SK-N-SH (cell line): Measurements from ENCODE around the gene CTNNA3. TPM values are rescaled to one million over a fixed set of nuclear protein-coding genes. Genes with fewer than 3 reads are reported as not detected.

ENCODE experiments used
- CTCF ChIA-PET: fragments of 300-600, 350-600 bp; formaldehyde crosslinking; extraction: SDS; loops from one replicate; lab custom pipeline; 2021; lab: Yijun Ruan, JAX
- POLR2A ChIA-PET: fragments of 350-600 bp; sonication (Branson Sonifier 250); formaldehyde crosslinking; extraction: SDS; loops from one replicate; lab custom pipeline; 2020; ENCODE audit warnings: antibody characterized with exemption, inconsistent platforms; lab: Yijun Ruan, JAX
- DNase-seq: peaks from one replicate; pipeline ENCODE4 v3.0.0; 2012
- H2AFZ ChIP-seq: fragments of 200-600 bp; sonication (generic); 2 replicates; pipeline ENCODE4 v1.8.1; 2016; ENCODE audit warnings: antibody characterized with exemption, mild to moderate bottlenecking, low read depth
- H3F3A ChIP-seq: fragments of 200-600 bp; sonication (generic); replicated peaks from 2 replicates; pipeline ENCODE3; 2016; ENCODE audit warnings: antibody characterized with exemption, mild to moderate bottlenecking; ENCODE audit not compliant: insufficient read depth
- H3K27ac ChIP-seq, 2 experiments: fragments of 200-500 bp in 1 of 2; fragments of 200-600 bp in 1 of 2; sonication (Bioruptor generic) in 1 of 2; sonication (generic), shearing (Covaris generic) in 1 of 2; 2 replicates each; pipeline versions ENCODE4 v1.5.1 to v1.6.1; 2014 to 2016; ENCODE audit warnings: low read depth in 2 of 2, inconsistent platforms in 1 of 2, low read length in 1 of 2, mild to moderate bottlenecking in 1 of 2, mixed read lengths in 1 of 2
- H3K27me3 ChIP-seq: fragments of 200-600 bp; sonication (generic), shearing (Covaris generic); 2 replicates; pipeline ENCODE4 v1.6.1; 2016; ENCODE audit warnings: mixed run types; ENCODE audit not compliant: insufficient read depth
- H3K36me3 ChIP-seq, 2 experiments: fragments of 200-500 bp in 1 of 2; fragments of 200-600 bp in 1 of 2; sonication (Bioruptor generic) in 1 of 2; sonication (generic) in 1 of 2; replicated peaks in 1 of 2; 2 replicates each; pipeline versions ENCODE3 to v1.5.1; 2014 to 2016; ENCODE audit warnings: low read length in 1 of 2, mild to moderate bottlenecking in 1 of 2; ENCODE audit not compliant: insufficient read depth in 2 of 2, control insufficient read depth in 1 of 2
- H3K4me1 ChIP-seq, 2 experiments: fragments of 200-500 bp in 1 of 2; fragments of 200-600 bp in 1 of 2; sonication (Bioruptor generic) in 1 of 2; sonication (generic), shearing (Covaris generic) in 1 of 2; 2 replicates each; pipeline versions ENCODE4 v1.5.1 to v1.6.1; 2014 to 2016; ENCODE audit warnings: low read depth in 1 of 2, low read length in 1 of 2, mixed run types in 1 of 2; ENCODE audit not compliant: insufficient read depth in 2 of 2, control insufficient read depth in 1 of 2
- H3K4me2 ChIP-seq: fragments of 200-600 bp; sonication (generic), shearing (Covaris generic); 2 replicates; pipeline ENCODE4 v1.6.1; 2017; ENCODE audit warnings: mixed run types
- H3K4me3 ChIP-seq, 2 experiments: fragments of 200-500 bp in 1 of 2; fragments of 200-600 bp in 1 of 2; sonication (Bioruptor generic) in 1 of 2; sonication (generic), shearing (Covaris generic) in 1 of 2; 2 replicates each; pipeline versions ENCODE4 v1.5.1 to v1.8.1; 2014 to 2016; ENCODE audit warnings: low read depth in 2 of 2, inconsistent platforms in 1 of 2, low read length in 1 of 2, mild to moderate bottlenecking in 1 of 2, mixed read lengths in 1 of 2, moderate library complexity in 1 of 2
- H3K79me2 ChIP-seq: fragments of 200-600 bp; sonication (generic); 2 replicates; pipeline ENCODE4 v1.8.1; 2017; ENCODE audit warnings: mild to moderate bottlenecking; ENCODE audit not compliant: insufficient read depth
- H3K9ac ChIP-seq: fragments of 200-600 bp; sonication (generic); 2 replicates; pipeline ENCODE4 v1.6.1; 2017; ENCODE audit warnings: mixed run types
- H3K9me2 ChIP-seq: fragments of 200-600 bp; sonication (generic); 2 replicates; pipeline ENCODE4 v1.6.1; 2017; ENCODE audit warnings: mixed run types
- H3K9me3 ChIP-seq: fragments of 200-600 bp; sonication (generic); 2 replicates; pipeline ENCODE4 v1.6.1; 2017; ENCODE audit warnings: mixed run types, mild to moderate bottlenecking, moderate library complexity
- H4K20me1 ChIP-seq: fragments of 200-600 bp; sonication (generic); 2 replicates; pipeline ENCODE4 v1.6.1; 2017; ENCODE audit warnings: mild to moderate bottlenecking, mixed run types; ENCODE audit not compliant: insufficient read depth
- GABPA ChIP-seq: IDR thresholded peaks from 2 replicates; pipeline ENCODE4 v1.4.0; 2012; ENCODE audit warnings: low read depth, mild to moderate bottlenecking
- MAX ChIP-seq: IDR thresholded peaks from 2 replicates; pipeline ENCODE4 v1.4.0; 2012; ENCODE audit warnings: low read depth
- POLR2AphosphoS5 ChIP-seq: IDR thresholded peaks from 2 replicates; pipeline ENCODE4 v1.6.1; 2012; ENCODE audit warnings: low read depth, low read length
- RAD21 ChIP-seq: IDR thresholded peaks from 2 replicates; pipeline ENCODE4 v1.6.1; 2012; ENCODE audit warnings: mild to moderate bottlenecking, low read length
- RFX5 ChIP-seq: IDR thresholded peaks from 2 replicates; pipeline ENCODE4 v1.6.1; 2012; ENCODE audit warnings: mild to moderate bottlenecking, improper control_type of control experiment, low read length
- WGBS: methylation state at CpG from one replicate; pipeline ENCODE4 v1.1.6; 2017; ENCODE audit warnings: low lambda C conversion rate; 5-methylcytosine and 5-hydroxymethylcytosine counted together
- polyA plus RNA-seq, 3 experiments: library from polyadenylated mRNA; depleted of rRNA; stranded (reverse); fragments of >200 nt; gene quantifications; 2 replicates each; pipeline ENCODE4 v1.2.3, GENCODE V29; 2012
- TF ChIP-seq, protein P1 (sequence below): IDR thresholded peaks from 2 replicates; pipeline ENCODE4 v1.6.1; 2012; ENCODE audit warnings: mild to moderate bottlenecking, low read depth, low read length, moderate library complexity
- TF ChIP-seq, protein P2 (sequence below): fragments of 150-350 bp; IDR thresholded peaks from 2 replicates; pipeline ENCODE4 v1.6.1; 2016; ENCODE audit warnings: mild to moderate bottlenecking, low read depth, low read length

The CTNNA3 gene
- polyA plus RNA-seq, 1 of the 3 experiments (the other 2 are of a cell fraction), result not detected

DNA sequence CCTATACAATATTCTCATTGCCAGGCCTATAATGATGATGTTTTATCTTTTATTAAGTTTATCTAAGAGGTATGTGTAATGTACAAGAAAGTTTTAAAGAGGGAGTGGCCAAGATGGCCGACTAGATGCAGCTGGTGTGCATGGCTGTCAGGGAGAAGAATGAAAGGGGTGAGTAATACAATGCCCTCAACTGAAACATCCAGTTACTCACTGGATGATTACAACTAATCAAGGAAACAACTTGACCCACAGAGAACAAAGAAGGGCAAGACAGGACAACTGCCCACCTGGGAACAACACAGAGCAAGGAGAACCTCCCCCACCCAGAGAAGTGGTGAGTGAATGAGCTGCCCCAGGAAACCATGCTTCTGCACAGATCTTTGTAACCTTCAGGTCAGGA, 1650.1 kb downstream of the CTNNA3 start:
- ChIA-PET POLR2A (no interaction called here), CTCF (no interaction called here)
- H3K4me1 ChIP-seq, result no peaks in the 10 kb centered on the region
- H3K9me2 ChIP-seq, result no peaks in the 10 kb centered on the region
- H3K36me3 ChIP-seq, result no peaks in the 10 kb centered on the region
- no peak overlapping the region for H3K4me2 ChIP-seq
- WGBS, result 3% methylated on average over 1 of the region's 1 CpG
- no peaks in the 10 kb centered on the region for H3K9me3 ChIP-seq
- H3K27me3 ChIP-seq, result no peaks in the 10 kb centered on the region
- H3K27ac ChIP-seq, result no peak overlapping the region
- no peaks in the 10 kb centered on the region for H3K79me2 ChIP-seq
- no peak overlapping the region for H2AFZ ChIP-seq
- no peak overlapping the region for H3K4me3 ChIP-seq
- no peak for DNase-seq
- H3K9ac ChIP-seq, result no peak overlapping the region
- H4K20me1 ChIP-seq, result no peaks in the 10 kb centered on the region
- no peaks in the 10 kb centered on the region for H3F3A ChIP-seq
- TF ChIP-seq POLR2AphosphoS5 (no peak), MAX (no peak)

DNA sequence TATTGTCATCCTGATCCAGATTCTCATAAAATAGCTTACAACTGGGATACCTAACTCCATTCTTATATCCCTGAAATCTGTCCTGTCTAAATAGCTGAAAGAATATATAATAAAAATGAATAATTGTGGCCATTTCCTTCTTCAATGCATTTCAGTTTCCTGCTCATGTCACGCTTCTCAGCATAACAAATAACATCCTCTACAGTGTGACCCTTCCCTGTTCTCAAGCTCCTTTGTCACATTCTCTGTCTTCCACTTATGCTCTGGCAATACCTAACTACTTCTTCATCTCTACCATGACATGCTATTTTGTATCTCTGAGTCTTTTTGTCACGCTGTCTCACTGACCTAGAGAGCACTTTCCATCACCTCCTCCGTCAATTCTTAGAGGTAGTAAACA, 1654.2 kb downstream of the CTNNA3 start:
- no peaks in the 10 kb centered on the region for H3K9me3 ChIP-seq
- POLR2A ChIA-PET, result no interaction called here
- 34% methylated on average over 3 of the region's 3 CpGs for WGBS

More for the DNA sequence above, 1654.2 kb downstream of the CTNNA3 start:
- Histone ChIP-seq H3K4me3 (no peak overlapping the region), H3K27me3 (no peaks in the 10 kb centered on the region), H3K9ac (no peak overlapping the region), H3K4me1 (no peaks in the 10 kb centered on the region), H3K27ac (no peak overlapping the region), H3K36me3 (no peaks in the 10 kb centered on the region), H3K4me2 (no peak overlapping the region), H3F3A (no peaks in the 10 kb centered on the region), H2AFZ (no peak overlapping the region), H4K20me1 (no peaks in the 10 kb centered on the region), H3K79me2 (no peaks in the 10 kb centered on the region), H3K9me2 (no peaks in the 10 kb centered on the region)
- no peak for DNase-seq
- CTCF ChIA-PET, result no interaction called here
- TF ChIP-seq GABPA (no peak), RAD21 (no peak), RFX5 (no peak)
- TF ChIP-seq, protein P1, sequence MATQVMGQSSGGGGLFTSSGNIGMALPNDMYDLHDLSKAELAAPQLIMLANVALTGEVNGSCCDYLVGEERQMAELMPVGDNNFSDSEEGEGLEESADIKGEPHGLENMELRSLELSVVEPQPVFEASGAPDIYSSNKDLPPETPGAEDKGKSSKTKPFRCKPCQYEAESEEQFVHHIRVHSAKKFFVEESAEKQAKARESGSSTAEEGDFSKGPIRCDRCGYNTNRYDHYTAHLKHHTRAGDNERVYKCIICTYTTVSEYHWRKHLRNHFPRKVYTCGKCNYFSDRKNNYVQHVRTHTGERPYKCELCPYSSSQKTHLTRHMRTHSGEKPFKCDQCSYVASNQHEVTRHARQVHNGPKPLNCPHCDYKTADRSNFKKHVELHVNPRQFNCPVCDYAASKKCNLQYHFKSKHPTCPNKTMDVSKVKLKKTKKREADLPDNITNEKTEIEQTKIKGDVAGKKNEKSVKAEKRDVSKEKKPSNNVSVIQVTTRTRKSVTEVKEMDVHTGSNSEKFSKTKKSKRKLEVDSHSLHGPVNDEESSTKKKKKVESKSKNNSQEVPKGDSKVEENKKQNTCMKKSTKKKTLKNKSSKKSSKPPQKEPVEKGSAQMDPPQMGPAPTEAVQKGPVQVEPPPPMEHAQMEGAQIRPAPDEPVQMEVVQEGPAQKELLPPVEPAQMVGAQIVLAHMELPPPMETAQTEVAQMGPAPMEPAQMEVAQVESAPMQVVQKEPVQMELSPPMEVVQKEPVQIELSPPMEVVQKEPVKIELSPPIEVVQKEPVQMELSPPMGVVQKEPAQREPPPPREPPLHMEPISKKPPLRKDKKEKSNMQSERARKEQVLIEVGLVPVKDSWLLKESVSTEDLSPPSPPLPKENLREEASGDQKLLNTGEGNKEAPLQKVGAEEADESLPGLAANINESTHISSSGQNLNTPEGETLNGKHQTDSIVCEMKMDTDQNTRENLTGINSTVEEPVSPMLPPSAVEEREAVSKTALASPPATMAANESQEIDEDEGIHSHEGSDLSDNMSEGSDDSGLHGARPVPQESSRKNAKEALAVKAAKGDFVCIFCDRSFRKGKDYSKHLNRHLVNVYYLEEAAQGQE, result no peak
- TF ChIP-seq, protein P2, sequence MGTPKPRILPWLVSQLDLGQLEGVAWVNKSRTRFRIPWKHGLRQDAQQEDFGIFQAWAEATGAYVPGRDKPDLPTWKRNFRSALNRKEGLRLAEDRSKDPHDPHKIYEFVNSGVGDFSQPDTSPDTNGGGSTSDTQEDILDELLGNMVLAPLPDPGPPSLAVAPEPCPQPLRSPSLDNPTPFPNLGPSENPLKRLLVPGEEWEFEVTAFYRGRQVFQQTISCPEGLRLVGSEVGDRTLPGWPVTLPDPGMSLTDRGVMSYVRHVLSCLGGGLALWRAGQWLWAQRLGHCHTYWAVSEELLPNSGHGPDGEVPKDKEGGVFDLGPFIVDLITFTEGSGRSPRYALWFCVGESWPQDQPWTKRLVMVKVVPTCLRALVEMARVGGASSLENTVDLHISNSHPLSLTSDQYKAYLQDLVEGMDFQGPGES, result no peak
